ENCODE data around the gene EIF4G3. TPM values are rescaled to one million over a fixed set of nuclear protein-coding genes. Genes with fewer than 3 reads are reported as not detected.

EIF4G3 gene
- total and polyA plus RNA-seq, 2 donors (not counting 3 experiments of a cell fraction or from before 2014, with no cell fraction given), result 40.7 to 78.5 TPM

GRCh38 chr1:20865001-20865400 lies 311.7 kb downstream of the EIF4G3 start:
- POLR2A ChIA-PET, result no interaction called here
- dilution Hi-C loops (cut with MboI; ENCODE audit: extremely low pct_ligation_motif_present, low sequenced_read_pairs), result no loop called here
- Histone ChIP-seq H3K9ac (replicated peaks; ENCODE audit: extremely low read depth, insufficient read depth, low read length) (no peak overlapping the region), H3K36me3 (ENCODE audit: control insufficient read depth in 2 of 2, extremely low read depth in 1 of 2, insufficient read depth in 2 of 2, low read length in 2 of 2) (peaks cover 7 to 9% of the 10 kb centered on the region in 2 experiments), H3K27me3 (ENCODE audit: control insufficient read depth in 2 of 2, insufficient read depth in 2 of 2, low read length in 2 of 2) (no peaks in the 10 kb centered on the region), H3K79me2 (ENCODE audit: control insufficient read depth, insufficient read depth, low read length) (no peaks in the 10 kb centered on the region), H3K9me3 (replicated peaks; ENCODE audit: control insufficient read depth, insufficient read depth, low read length) (no peaks in the 10 kb centered on the region), H3K27ac (ENCODE audit: insufficient read depth, low read depth, low read length) (no peak overlapping the region), H3K4me3 (replicated peaks in 1 of 3; ENCODE audit: insufficient read depth in 1 of 3, low read depth in 1 of 3, low read length in 3 of 3) (no peak overlapping the region), H3K9me1 (replicated peaks; ENCODE audit: control insufficient read depth, extremely low read depth, insufficient read depth, low read length) (no peaks in the 10 kb centered on the region), H2AFZ (ENCODE audit: low read depth, low read length) (no peak overlapping the region), H3K4me2 (ENCODE audit: insufficient read depth, low read length) (no peak overlapping the region), H4K20me1 (replicated peaks; ENCODE audit: control insufficient read depth, extremely low read depth, insufficient read depth, low read length) (no peaks in the 10 kb centered on the region), H3K4me1 (ENCODE audit: control insufficient read depth, extremely low read depth, insufficient read depth, low read length) (no peaks in the 10 kb centered on the region)
- intact Hi-C loops (cut with micrococcal nuclease), result no loop called here
- no peak for FAIRE-seq
- no TSS peak for BruUV-seq (replicated peaks)
- TF ChIP-seq MYC (IDR thresholded peaks at IDR 0.05; ENCODE audit: low read depth, low read length), result no peak
- TF ChIP-seq EZH2 (IDR thresholded peaks at IDR 0.05; ENCODE audit: borderline replicate concordance, low read depth, low read length, severe bottlenecking), result no peak
- TF ChIP-seq, protein P1, sequence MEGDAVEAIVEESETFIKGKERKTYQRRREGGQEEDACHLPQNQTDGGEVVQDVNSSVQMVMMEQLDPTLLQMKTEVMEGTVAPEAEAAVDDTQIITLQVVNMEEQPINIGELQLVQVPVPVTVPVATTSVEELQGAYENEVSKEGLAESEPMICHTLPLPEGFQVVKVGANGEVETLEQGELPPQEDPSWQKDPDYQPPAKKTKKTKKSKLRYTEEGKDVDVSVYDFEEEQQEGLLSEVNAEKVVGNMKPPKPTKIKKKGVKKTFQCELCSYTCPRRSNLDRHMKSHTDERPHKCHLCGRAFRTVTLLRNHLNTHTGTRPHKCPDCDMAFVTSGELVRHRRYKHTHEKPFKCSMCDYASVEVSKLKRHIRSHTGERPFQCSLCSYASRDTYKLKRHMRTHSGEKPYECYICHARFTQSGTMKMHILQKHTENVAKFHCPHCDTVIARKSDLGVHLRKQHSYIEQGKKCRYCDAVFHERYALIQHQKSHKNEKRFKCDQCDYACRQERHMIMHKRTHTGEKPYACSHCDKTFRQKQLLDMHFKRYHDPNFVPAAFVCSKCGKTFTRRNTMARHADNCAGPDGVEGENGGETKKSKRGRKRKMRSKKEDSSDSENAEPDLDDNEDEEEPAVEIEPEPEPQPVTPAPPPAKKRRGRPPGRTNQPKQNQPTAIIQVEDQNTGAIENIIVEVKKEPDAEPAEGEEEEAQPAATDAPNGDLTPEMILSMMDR (IDR thresholded peaks at IDR 0.05; ENCODE audit: extremely low read depth in 1 of 2, insufficient read depth in 1 of 2, low read depth in 1 of 2, low read length in 2 of 2), result no peak
- TF ChIP-seq FOS (IDR thresholded peaks at IDR 0.05; ENCODE audit: borderline replicate concordance, insufficient read depth, low read length), result no peak
- TF ChIP-seq, protein P2, sequence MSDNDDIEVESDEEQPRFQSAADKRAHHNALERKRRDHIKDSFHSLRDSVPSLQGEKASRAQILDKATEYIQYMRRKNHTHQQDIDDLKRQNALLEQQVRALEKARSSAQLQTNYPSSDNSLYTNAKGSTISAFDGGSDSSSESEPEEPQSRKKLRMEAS (IDR thresholded peaks at IDR 0.05; ENCODE audit: insufficient read depth, insufficient read length), result no peak
- TF ChIP-seq GATA2 (IDR thresholded peaks at IDR 0.05; ENCODE audit: insufficient read depth, insufficient read length, low read depth, low read length), result no peak
- no peak for TF ChIP-seq POLR2A (IDR thresholded peaks at IDR 0.05; ENCODE audit: low read depth, low read length)
- TF ChIP-seq POLR2AphosphoS5 (IDR thresholded peaks at IDR 0.05; ENCODE audit: insufficient read depth, low read depth, low read length), result no peak
- no peak for TF ChIP-seq JUN (IDR thresholded peaks at IDR 0.05; ENCODE audit: borderline replicate concordance, insufficient read depth, insufficient read length, low read depth)
- no peak for DNase-seq (ENCODE audit: low read depth, low spot score)
- CTCF ChIA-PET, result interaction anchor here (1.1 kb wide), 1 partner anchor 330 kb away, joined by 6 read pairs; no protein-coding TSS in a partner anchor

All from endothelial cell of umbilical vein (primary cell).